Transverse colon (tissue), 4 donors: ENCODE measurements around the gene TMLHE.

Experiments
- CTCF ChIP-seq, 5 experiments: fragments of 200-600 bp in 3 of 5; fragments of 450-650 bp in 2 of 5; sonication (generic) in 3 of 5; IDR thresholded peaks; 1 replicate in 2 of 5; 2 replicates in 3 of 5; pipeline ENCODE4 v1.5.1; 2016 to 2017; ENCODE audit warnings: antibody characterized with exemption in 5 of 5, inconsistent platforms in 3 of 5, mild to moderate bottlenecking in 2 of 5, moderate library complexity in 1 of 5
- EP300 ChIP-seq: sonication (generic); formaldehyde crosslinking; IDR thresholded peaks from one replicate; pipeline ENCODE4 v1.6.1; 2017; ENCODE audit warnings: antibody characterized with exemption, low read depth
- POLR2A ChIP-seq: fragments of 450-650 bp; IDR thresholded peaks from one replicate; pipeline ENCODE4 v1.6.1; 2016; ENCODE audit warnings: antibody characterized with exemption, mild to moderate bottlenecking, moderate library complexity
- POLR2AphosphoS5 ChIP-seq, 3 donors: sonication (generic); formaldehyde crosslinking; IDR thresholded peaks; one replicate each; pipeline ENCODE4 v1.6.1; 2016; ENCODE audit warnings: antibody characterized with exemption in 3 of 3

GRCh38 chrX:155563099-155563498 lies 49.7 kb downstream of the TMLHE start:
- TF ChIP-seq POLR2A: no peak
- TF ChIP-seq CTCF (IDR thresholded peaks at IDR 0.05): no peak
- no peak for TF ChIP-seq POLR2AphosphoS5 (IDR thresholded peaks at IDR 0.05)
- no peak for TF ChIP-seq EP300
